A673 (cell line): ENCODE data around the gene IL17B.

Experiments used
- EZH2 ChIP-seq: fragments of 200-600 bp; sonication (generic); IDR thresholded peaks from 2 replicates; pipeline ENCODE4 v1.6.1; 2017; ENCODE audit warnings: borderline replicate concordance, low read depth, mild to moderate bottlenecking, mixed read lengths, antibody characterized with exemption, low read length; ENCODE audit not compliant: poor library complexity, severe bottlenecking
- TF ChIP-seq, protein P1 (sequence below): fragments of 300-800, 200-600 bp; sonication (generic); conservative IDR thresholded peaks from 2 replicates; pipeline ENCODE4 v1.5.1; 2017; ENCODE audit warnings: low read depth, mild to moderate bottlenecking, antibody characterized with exemption, low read length, moderate library complexity, mixed read lengths

DNA sequence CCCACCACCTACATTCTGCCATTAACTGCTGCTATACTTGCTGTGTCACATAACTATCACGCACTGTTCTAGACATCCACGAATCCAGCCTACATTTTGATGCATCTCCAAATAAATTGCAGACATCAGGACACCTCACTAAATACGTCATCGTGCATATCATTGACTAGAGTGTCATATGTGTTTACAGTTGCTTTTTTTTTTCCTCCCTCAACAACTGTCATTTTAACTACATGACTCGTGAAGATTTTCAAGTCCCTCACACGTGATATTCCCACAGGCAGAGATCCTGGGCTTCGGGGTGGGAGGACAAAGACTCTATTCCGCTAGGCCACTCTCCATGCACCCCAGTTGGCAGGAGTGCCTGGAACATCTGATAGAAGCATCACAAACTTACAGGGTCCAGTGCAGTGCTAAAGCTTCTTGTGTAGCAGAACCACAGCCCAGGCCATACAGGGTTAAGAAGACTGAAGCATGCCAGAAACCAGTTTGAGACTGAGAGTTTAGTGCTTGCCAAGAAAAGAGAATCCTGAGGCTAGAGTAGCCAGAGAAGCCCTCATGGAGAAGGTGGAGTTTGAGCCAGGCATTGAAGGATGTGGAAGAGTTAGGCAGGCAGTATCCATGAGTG is 20.1 kb downstream of the IL17B start:
- TF ChIP-seq, protein P1, sequence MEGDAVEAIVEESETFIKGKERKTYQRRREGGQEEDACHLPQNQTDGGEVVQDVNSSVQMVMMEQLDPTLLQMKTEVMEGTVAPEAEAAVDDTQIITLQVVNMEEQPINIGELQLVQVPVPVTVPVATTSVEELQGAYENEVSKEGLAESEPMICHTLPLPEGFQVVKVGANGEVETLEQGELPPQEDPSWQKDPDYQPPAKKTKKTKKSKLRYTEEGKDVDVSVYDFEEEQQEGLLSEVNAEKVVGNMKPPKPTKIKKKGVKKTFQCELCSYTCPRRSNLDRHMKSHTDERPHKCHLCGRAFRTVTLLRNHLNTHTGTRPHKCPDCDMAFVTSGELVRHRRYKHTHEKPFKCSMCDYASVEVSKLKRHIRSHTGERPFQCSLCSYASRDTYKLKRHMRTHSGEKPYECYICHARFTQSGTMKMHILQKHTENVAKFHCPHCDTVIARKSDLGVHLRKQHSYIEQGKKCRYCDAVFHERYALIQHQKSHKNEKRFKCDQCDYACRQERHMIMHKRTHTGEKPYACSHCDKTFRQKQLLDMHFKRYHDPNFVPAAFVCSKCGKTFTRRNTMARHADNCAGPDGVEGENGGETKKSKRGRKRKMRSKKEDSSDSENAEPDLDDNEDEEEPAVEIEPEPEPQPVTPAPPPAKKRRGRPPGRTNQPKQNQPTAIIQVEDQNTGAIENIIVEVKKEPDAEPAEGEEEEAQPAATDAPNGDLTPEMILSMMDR, result no peak
- TF ChIP-seq EZH2, result no peak
